Measurements from ENCODE around the gene TRAPPC10. TPM values are rescaled to one million over a fixed set of nuclear protein-coding genes. Genes with fewer than 3 reads are reported as not detected.

Gene TRAPPC10, protein sequence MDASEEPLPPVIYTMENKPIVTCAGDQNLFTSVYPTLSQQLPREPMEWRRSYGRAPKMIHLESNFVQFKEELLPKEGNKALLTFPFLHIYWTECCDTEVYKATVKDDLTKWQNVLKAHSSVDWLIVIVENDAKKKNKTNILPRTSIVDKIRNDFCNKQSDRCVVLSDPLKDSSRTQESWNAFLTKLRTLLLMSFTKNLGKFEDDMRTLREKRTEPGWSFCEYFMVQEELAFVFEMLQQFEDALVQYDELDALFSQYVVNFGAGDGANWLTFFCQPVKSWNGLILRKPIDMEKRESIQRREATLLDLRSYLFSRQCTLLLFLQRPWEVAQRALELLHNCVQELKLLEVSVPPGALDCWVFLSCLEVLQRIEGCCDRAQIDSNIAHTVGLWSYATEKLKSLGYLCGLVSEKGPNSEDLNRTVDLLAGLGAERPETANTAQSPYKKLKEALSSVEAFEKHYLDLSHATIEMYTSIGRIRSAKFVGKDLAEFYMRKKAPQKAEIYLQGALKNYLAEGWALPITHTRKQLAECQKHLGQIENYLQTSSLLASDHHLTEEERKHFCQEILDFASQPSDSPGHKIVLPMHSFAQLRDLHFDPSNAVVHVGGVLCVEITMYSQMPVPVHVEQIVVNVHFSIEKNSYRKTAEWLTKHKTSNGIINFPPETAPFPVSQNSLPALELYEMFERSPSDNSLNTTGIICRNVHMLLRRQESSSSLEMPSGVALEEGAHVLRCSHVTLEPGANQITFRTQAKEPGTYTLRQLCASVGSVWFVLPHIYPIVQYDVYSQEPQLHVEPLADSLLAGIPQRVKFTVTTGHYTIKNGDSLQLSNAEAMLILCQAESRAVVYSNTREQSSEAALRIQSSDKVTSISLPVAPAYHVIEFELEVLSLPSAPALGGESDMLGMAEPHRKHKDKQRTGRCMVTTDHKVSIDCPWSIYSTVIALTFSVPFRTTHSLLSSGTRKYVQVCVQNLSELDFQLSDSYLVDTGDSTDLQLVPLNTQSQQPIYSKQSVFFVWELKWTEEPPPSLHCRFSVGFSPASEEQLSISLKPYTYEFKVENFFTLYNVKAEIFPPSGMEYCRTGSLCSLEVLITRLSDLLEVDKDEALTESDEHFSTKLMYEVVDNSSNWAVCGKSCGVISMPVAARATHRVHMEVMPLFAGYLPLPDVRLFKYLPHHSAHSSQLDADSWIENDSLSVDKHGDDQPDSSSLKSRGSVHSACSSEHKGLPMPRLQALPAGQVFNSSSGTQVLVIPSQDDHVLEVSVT
- 10 to 100 TPM; 50.0 to 54.7 TPM for total RNA-seq
- polyA plus RNA-seq: 45.1 TPM

- DNase-seq: peak; percentile 70 to 85 (median 78)
- H3K4me3 Mint-ChIP-seq: peak within 1 kb of the TSS; percentile 87 to 96 (median 92)
- H3K27ac Mint-ChIP-seq: peak within 1 kb of the TSS; percentile 89 to 98 (median 95)
- ChIA-PET CTCF (interaction anchor here (1.3 kb wide), 1 partner anchor 72 kb away, joined by 6 read pairs; no protein-coding TSS in a partner anchor), POLR2A (interaction anchor here (0.5 to 1.4 kb wide), 3 partner anchors 72 to 617 kb away, joined by 3 to 8 read pairs (median 4); no protein-coding TSS in a partner anchor)
- H3K4me1 Mint-ChIP-seq: peaks cover 42 to 52% (median 46%) of the 10 kb centered on the region in 3 donors
- Histone ChIP-seq H3K4me3 (ENCODE audit: low read length) (peak within 1 kb of the TSS; percentile 86), H3K4me1 (ENCODE audit: insufficient read depth, low read length) (peaks cover 36% of the 10 kb centered on the region), H3K36me3 (ENCODE audit: insufficient read depth, low read length) (no peaks in the 10 kb centered on the region), H3K27ac (ENCODE audit: low read depth, low read length) (peak within 1 kb of the TSS; percentile 81), H3K27me3 (ENCODE audit: insufficient read depth, low read length, poor library complexity, severe bottlenecking) (no peaks in the 10 kb centered on the region), H3K9me3 (ENCODE audit: low read length) (no peaks in the 10 kb centered on the region)
- peaks cover 0 to 16% (median 1%) of the 10 kb centered on the region in 3 donors for H3K36me3 Mint-ChIP-seq
- no peaks in the 10 kb centered on the region for H3K9me3 Mint-ChIP-seq
- no peaks in the 10 kb centered on the region for H3K27me3 Mint-ChIP-seq
Observed at GRCh38 chr21:44011579-44012473, at the start of gene TRAPPC10. TRAPPC10 (plus strand) TSS chr21:44012309; CDS start chr21:44012494, 185 bp downstream.

DNA sequence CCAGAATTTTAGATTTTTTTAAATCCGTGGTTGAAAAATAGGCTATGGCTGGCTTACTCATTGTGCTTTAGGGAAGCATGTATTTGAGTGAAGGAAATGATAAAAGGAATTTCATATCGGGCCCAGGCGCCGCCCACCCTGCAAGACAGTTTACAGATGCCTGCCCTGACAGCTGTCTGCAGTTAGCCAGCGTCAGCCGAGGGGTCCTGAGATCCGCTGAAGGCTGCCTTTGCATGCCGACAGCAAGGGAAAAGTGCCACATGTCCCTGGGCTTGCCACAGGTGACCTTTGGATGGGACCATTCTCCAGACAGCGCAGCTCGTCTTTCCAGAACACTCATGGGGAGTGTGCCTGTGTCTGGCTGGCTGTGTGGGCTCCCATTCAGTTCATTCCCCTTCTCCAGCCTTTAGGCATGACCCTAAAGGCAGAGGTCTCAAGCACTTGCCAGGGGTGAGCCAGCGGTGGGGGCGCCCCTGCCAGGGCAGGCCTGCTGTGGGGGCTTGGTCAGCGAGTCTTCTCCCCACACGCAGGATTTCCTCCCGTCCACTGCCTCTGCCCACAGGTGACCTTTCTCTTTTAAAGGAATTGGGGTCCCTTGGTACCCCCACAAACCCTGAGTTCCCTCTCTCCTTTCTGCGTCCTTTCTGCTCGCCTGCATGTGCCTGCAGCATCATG, 46.1 kb upstream of the TRAPPC10 start:
- H3K27ac ChIP-seq (ENCODE audit: low read depth, low read length): no peak overlapping the region
- H3K4me1 ChIP-seq (ENCODE audit: insufficient read depth, low read length): no peaks in the 10 kb centered on the region
- ChIA-PET CTCF (interaction anchor here (1.1 kb wide), 1 partner anchor 10 kb away, joined by 3 read pairs; no protein-coding TSS in a partner anchor), POLR2A (no interaction called here)
- no peak for DNase-seq
- Mint-ChIP-seq H3K27ac (no peak overlapping the region), H3K4me3 (no peak overlapping the region), H3K9me3 (no peaks in the 10 kb centered on the region), H3K4me1 (peaks cover 0 to 4% (median 2%) of the 10 kb centered on the region in 3 donors), H3K36me3 (peaks cover 0 to 68% (median 8%) of the 10 kb centered on the region in 3 donors), H3K27me3 (no peaks in the 10 kb centered on the region)
- peaks cover 14% of the 10 kb centered on the region for H3K36me3 ChIP-seq (ENCODE audit: insufficient read depth, low read length)
- H3K9me3 ChIP-seq (ENCODE audit: low read length): no peaks in the 10 kb centered on the region
- H3K4me3 ChIP-seq (ENCODE audit: low read length): no peak overlapping the region
- H3K27me3 ChIP-seq (ENCODE audit: insufficient read depth, low read length, poor library complexity, severe bottlenecking): no peaks in the 10 kb centered on the region

- Histone ChIP-seq H3K4me1 (ENCODE audit: insufficient read depth, low read length) (no peaks in the 10 kb centered on the region), H3K27ac (ENCODE audit: low read depth, low read length) (no peak overlapping the region), H3K9me3 (ENCODE audit: low read length) (no peaks in the 10 kb centered on the region), H3K36me3 (ENCODE audit: insufficient read depth, low read length) (peaks cover 9% of the 10 kb centered on the region), H3K4me3 (ENCODE audit: low read length) (no peak overlapping the region), H3K27me3 (ENCODE audit: insufficient read depth, low read length, poor library complexity, severe bottlenecking) (no peaks in the 10 kb centered on the region)
- H3K36me3 Mint-ChIP-seq: peaks cover 0 to 71% (median 10%) of the 10 kb centered on the region in 3 donors
- no peak for DNase-seq
- H3K4me1 Mint-ChIP-seq: peaks cover 0 to 4% (median 2%) of the 10 kb centered on the region in 3 donors
- CTCF ChIA-PET: no interaction called here
- H3K9me3 Mint-ChIP-seq: no peaks in the 10 kb centered on the region
- H3K4me3 Mint-ChIP-seq: no peak overlapping the region
- H3K27ac Mint-ChIP-seq: peak overlapping the region in 1 of 8 donors; percentile 77
- H3K27me3 Mint-ChIP-seq: no peaks in the 10 kb centered on the region
- POLR2A ChIA-PET: no interaction called here
Observed at GRCh38 chr21:43966946-43967512, 45.1 kb upstream of the TRAPPC10 start.

DNA sequence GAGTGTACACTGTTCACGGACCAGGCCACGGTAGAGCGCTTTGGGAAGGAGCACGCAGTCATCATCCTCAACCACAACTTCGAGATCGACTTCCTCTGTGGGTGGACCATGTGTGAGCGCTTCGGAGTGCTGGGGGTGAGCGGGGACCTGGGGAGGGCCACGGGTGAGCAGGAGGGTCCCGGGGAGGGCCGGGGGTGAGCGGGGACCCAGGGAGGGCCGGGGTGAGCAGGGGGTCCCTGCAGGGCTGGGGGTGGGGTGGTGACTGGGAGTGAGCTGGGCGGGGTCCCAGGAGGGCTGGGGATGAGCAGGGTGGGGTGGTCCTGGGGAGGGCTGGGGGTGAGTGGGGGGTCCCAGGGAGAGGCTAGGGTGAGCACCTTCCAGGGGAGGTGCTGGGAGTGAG, 44.1 kb upstream of the TRAPPC10 start:
- Mint-ChIP-seq H3K27ac (no peak overlapping the region), H3K9me3 (no peaks in the 10 kb centered on the region), H3K4me3 (no peak overlapping the region), H3K36me3 (peaks cover 0 to 74% (median 10%) of the 10 kb centered on the region in 3 donors), H3K4me1 (peaks cover 0 to 4% (median 2%) of the 10 kb centered on the region in 3 donors), H3K27me3 (no peaks in the 10 kb centered on the region)
- H3K27me3 ChIP-seq (ENCODE audit: insufficient read depth, low read length, poor library complexity, severe bottlenecking): no peaks in the 10 kb centered on the region
- ChIA-PET POLR2A (no interaction called here), CTCF (no interaction called here)
- peaks cover 8% of the 10 kb centered on the region for H3K36me3 ChIP-seq (ENCODE audit: insufficient read depth, low read length)
- no peak overlapping the region for H3K27ac ChIP-seq (ENCODE audit: low read depth, low read length)
- no peak for DNase-seq
- H3K4me1 ChIP-seq (ENCODE audit: insufficient read depth, low read length): no peaks in the 10 kb centered on the region
- no peaks in the 10 kb centered on the region for H3K9me3 ChIP-seq (ENCODE audit: low read length)
- no peak overlapping the region for H3K4me3 ChIP-seq (ENCODE audit: low read length)

- Mint-ChIP-seq H3K4me3 (no peak overlapping the region), H3K36me3 (peaks cover 0 to 75% (median 10%) of the 10 kb centered on the region in 3 donors), H3K9me3 (no peaks in the 10 kb centered on the region), H3K27ac (peak overlapping the region in 1 of 8 donors; percentile 54), H3K4me1 (peaks cover 0 to 4% (median 2%) of the 10 kb centered on the region in 3 donors), H3K27me3 (no peaks in the 10 kb centered on the region)
- Histone ChIP-seq H3K36me3 (ENCODE audit: insufficient read depth, low read length) (peaks cover 5% of the 10 kb centered on the region), H3K9me3 (ENCODE audit: low read length) (no peaks in the 10 kb centered on the region), H3K27me3 (ENCODE audit: insufficient read depth, low read length, poor library complexity, severe bottlenecking) (no peaks in the 10 kb centered on the region), H3K27ac (ENCODE audit: low read depth, low read length) (no peak overlapping the region), H3K4me3 (ENCODE audit: low read length) (no peak overlapping the region), H3K4me1 (ENCODE audit: insufficient read depth, low read length) (no peaks in the 10 kb centered on the region)
- ChIA-PET POLR2A (interaction anchor here (1.1 kb wide), 1 partner anchor 13 kb away, joined by 3 read pairs; no protein-coding TSS in a partner anchor), CTCF (interaction anchor here (0.8 kb wide), 1 partner anchor 179 kb away, joined by 4 read pairs; the partner anchor contains the start of gene RRP1)
- no peak for DNase-seq
Observed at GRCh38 chr21:43968410-43969114, 43.5 kb upstream of the TRAPPC10 start.

DNA sequence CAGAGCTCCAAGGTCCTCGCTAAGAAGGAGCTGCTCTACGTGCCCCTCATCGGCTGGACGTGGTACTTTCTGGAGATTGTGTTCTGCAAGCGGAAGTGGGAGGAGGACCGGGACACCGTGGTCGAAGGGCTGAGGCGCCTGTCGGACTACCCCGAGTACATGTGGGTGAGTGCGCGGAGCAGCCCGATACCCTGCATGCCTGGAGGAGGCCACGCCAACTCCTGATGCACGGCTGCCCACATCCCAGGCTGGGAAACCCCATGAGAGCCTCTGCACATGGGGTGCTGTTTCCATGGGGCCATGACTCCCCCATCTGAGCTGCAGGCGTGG, 43.0 kb upstream of the TRAPPC10 start:
- H3K27me3 Mint-ChIP-seq: no peaks in the 10 kb centered on the region
- POLR2A ChIA-PET: interaction anchor here (1.1 kb wide), 1 partner anchor 12 kb away, joined by 3 read pairs; no protein-coding TSS in a partner anchor

More for the DNA sequence above, 43.0 kb upstream of the TRAPPC10 start:
- no peaks in the 10 kb centered on the region for H3K9me3 Mint-ChIP-seq
- H3K4me1 ChIP-seq (ENCODE audit: insufficient read depth, low read length): no peaks in the 10 kb centered on the region
- no peak for DNase-seq
- H3K4me3 ChIP-seq (ENCODE audit: low read length): no peak overlapping the region
- H3K27me3 ChIP-seq (ENCODE audit: insufficient read depth, low read length, poor library complexity, severe bottlenecking): no peaks in the 10 kb centered on the region
- H3K27ac ChIP-seq (ENCODE audit: low read depth, low read length): no peak overlapping the region
- peaks cover 5% of the 10 kb centered on the region for H3K36me3 ChIP-seq (ENCODE audit: insufficient read depth, low read length)
- CTCF ChIA-PET: interaction anchor here (0.8 kb wide), 1 partner anchor 180 kb away, joined by 4 read pairs; the partner anchor contains the start of gene RRP1
- H3K36me3 Mint-ChIP-seq: peaks cover 0 to 73% (median 9%) of the 10 kb centered on the region in 3 donors
- no peak overlapping the region for H3K4me3 Mint-ChIP-seq
- no peak overlapping the region for H3K27ac Mint-ChIP-seq
- peaks cover under 1 to 5% (median 1%) of the 10 kb centered on the region in 3 donors for H3K4me1 Mint-ChIP-seq
- no peaks in the 10 kb centered on the region for H3K9me3 ChIP-seq (ENCODE audit: low read length)

All from CD8-positive, alpha-beta memory T cell (primary cell).